Keratinocyte (primary cell): Measurements from ENCODE around the gene TFDP2. TPM values are rescaled to one million over a fixed set of nuclear protein-coding genes. Genes with fewer than 3 reads are reported as not detected.

ENCODE experiments used
- DNase-seq: peaks from one replicate; pipeline ENCODE4 v3.0.0-alpha.2; 2011; ENCODE audit warnings: low read depth, missing footprints, low spot score
- FAIRE-seq: peaks from 2 replicates; lab custom pipeline; 2011; peaks lifted over from hg19 to GRCh38; lab: Jason Lieb, UNC
- H2AFZ ChIP-seq: 2 replicates; pipeline ENCODE4 v1.6.0; 2012; ENCODE audit warnings: low read length, control low read depth, inconsistent platforms; ENCODE audit not compliant: control insufficient read depth
- H3K27ac ChIP-seq: 2 replicates; pipeline ENCODE4 v1.5.1; 2011; ENCODE audit warnings: low read length; ENCODE audit not compliant: control insufficient read depth, insufficient read depth
- H3K27me3 ChIP-seq: 3 replicates; pipeline ENCODE4 v1.6.0; 2011; ENCODE audit warnings: low read length; ENCODE audit not compliant: control insufficient read depth, insufficient read depth; ENCODE audit errors: extremely low read depth
- H3K36me3 ChIP-seq, 2 experiments: 2 replicates in 1 of 2; 3 replicates in 1 of 2; pipeline ENCODE4 v1.5.1; 2011; ENCODE audit warnings: low read length in 2 of 2, mild to moderate bottlenecking in 1 of 2; ENCODE audit not compliant: control insufficient read depth in 2 of 2, insufficient read depth in 2 of 2; ENCODE audit errors: extremely low read depth in 1 of 2
- H3K4me1 ChIP-seq: 3 replicates; pipeline ENCODE4 v1.5.1; 2011; ENCODE audit warnings: low read length; ENCODE audit not compliant: control insufficient read depth, insufficient read depth; ENCODE audit errors: extremely low read depth
- H3K4me2 ChIP-seq: 3 replicates; pipeline ENCODE4 v1.6.0; 2011; ENCODE audit warnings: low read depth, low read length; ENCODE audit not compliant: control insufficient read depth, insufficient read depth; ENCODE audit errors: extremely low read depth
- H3K4me3 ChIP-seq, 3 experiments: fragments of 200-600 bp in 1 of 3; sonication (generic) in 1 of 3; 2 replicates in 2 of 3; 3 replicates in 1 of 3; pipeline ENCODE4 v1.5.1; 2011 to 2016; ENCODE audit warnings: low read length in 3 of 3, mild to moderate bottlenecking in 3 of 3, control low read depth in 2 of 3, inconsistent platforms in 1 of 3, low read depth in 1 of 3, mixed read lengths in 1 of 3, mixed run types in 1 of 3, moderate library complexity in 1 of 3; ENCODE audit not compliant: control insufficient read depth in 2 of 3, insufficient read depth in 2 of 3; ENCODE audit errors: extremely low read depth in 1 of 3
- H3K79me2 ChIP-seq: 2 replicates; pipeline ENCODE4 v1.6.0; 2012; ENCODE audit warnings: low read length; ENCODE audit not compliant: control insufficient read depth, insufficient read depth
- H3K9ac ChIP-seq: 3 replicates; pipeline ENCODE4 v1.6.0; 2011; ENCODE audit warnings: low read length; ENCODE audit not compliant: control insufficient read depth, insufficient read depth; ENCODE audit errors: extremely low read depth
- H3K9me1 ChIP-seq: 3 replicates; pipeline ENCODE4 v1.6.0; 2011; ENCODE audit warnings: low read length; ENCODE audit not compliant: control insufficient read depth, insufficient read depth; ENCODE audit errors: extremely low read depth
- H3K9me3 ChIP-seq: 2 replicates; pipeline ENCODE4 v1.5.1; 2012; ENCODE audit warnings: low read depth, low read length; ENCODE audit not compliant: control insufficient read depth
- H4K20me1 ChIP-seq: 3 replicates; pipeline ENCODE4 v1.6.0; 2011; ENCODE audit warnings: low read length; ENCODE audit not compliant: control insufficient read depth, insufficient read depth; ENCODE audit errors: extremely low read depth
- EZH2 ChIP-seq: IDR thresholded peaks from one replicate; pipeline ENCODE4 v1.6.1; 2012; ENCODE audit warnings: inconsistent platforms, mild to moderate bottlenecking, low read length, moderate library complexity
- dilution Hi-C: fragments of 300-500 bp; cut with MboI; formaldehyde crosslinking; loops from one replicate; pipeline ENCODE4 v1.7.0; 2020; ENCODE audit warnings: low sequenced_read_pairs; ENCODE audit not compliant: extremely low pct_ligation_motif_present
- polyA plus RNA-seq, 5 experiments: library from polyadenylated mRNA; depleted of rRNA in 3 of 5; stranded (reverse) in 3 of 5; stranded (forward) in 1 of 5; unstranded in 1 of 5; fragments of >200 nt; gene quantifications; 1 replicate in 1 of 5; 2 replicates in 3 of 5; 3 replicates in 1 of 5; pipeline versions ENCODE4 v1.2.1 to v1.2.3, GENCODE V29; 2011 to 2012; ENCODE audit warnings: missing spikeins in 2 of 5, low read depth in 1 of 5, low replicate concordance in 1 of 5
- TF ChIP-seq, protein P1 (sequence below), 3 experiments: IDR thresholded peaks in 1 of 3; conservative IDR thresholded peaks in 1 of 3; optimal IDR thresholded peaks in 1 of 3; 2 replicates in 2 of 3; 3 replicates in 1 of 3; pipeline versions ENCODE3 to v1.5.1; 2011; ENCODE audit warnings: low read length in 3 of 3, mild to moderate bottlenecking in 3 of 3, moderate library complexity in 2 of 3, control low read depth in 1 of 3, inconsistent platforms in 1 of 3; ENCODE audit not compliant: insufficient read depth in 2 of 3; ENCODE audit errors: extremely low read depth in 1 of 3

TFDP2 gene
- polyA plus RNA-seq, 1 donor (not counting 4 experiments of a cell fraction or from before 2014, with no cell fraction given): 40.6 TPM

DNA sequence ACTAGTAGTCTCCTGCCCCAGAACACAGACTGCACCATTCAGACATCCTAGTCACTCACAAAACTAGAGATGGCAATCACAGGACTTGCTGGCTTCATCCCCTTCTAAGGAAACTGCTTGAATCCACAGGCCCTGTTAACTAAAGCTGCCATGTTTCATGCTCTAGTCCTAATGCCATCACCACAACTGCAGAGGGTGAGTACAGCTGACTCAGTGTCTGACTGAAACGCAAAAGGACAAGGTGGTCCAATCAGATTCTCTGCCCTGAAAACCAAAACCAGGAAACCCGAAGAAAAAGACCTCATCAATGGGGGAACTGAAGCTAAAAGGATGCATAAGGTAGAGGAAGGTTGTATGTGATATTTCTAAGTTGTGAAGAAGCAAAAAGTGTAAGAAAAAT lies 25.2 kb upstream of the TFDP2 start:
- peaks cover 0 to 4% of the 10 kb centered on the region in 2 experiments for H3K36me3 ChIP-seq
- dilution Hi-C loops: no loop called here
- H3K4me2 ChIP-seq: no peak overlapping the region
- TF ChIP-seq, protein P1, sequence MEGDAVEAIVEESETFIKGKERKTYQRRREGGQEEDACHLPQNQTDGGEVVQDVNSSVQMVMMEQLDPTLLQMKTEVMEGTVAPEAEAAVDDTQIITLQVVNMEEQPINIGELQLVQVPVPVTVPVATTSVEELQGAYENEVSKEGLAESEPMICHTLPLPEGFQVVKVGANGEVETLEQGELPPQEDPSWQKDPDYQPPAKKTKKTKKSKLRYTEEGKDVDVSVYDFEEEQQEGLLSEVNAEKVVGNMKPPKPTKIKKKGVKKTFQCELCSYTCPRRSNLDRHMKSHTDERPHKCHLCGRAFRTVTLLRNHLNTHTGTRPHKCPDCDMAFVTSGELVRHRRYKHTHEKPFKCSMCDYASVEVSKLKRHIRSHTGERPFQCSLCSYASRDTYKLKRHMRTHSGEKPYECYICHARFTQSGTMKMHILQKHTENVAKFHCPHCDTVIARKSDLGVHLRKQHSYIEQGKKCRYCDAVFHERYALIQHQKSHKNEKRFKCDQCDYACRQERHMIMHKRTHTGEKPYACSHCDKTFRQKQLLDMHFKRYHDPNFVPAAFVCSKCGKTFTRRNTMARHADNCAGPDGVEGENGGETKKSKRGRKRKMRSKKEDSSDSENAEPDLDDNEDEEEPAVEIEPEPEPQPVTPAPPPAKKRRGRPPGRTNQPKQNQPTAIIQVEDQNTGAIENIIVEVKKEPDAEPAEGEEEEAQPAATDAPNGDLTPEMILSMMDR (optimal IDR thresholded peaks at IDR 0.05 in 1 of 3, IDR thresholded peaks at IDR 0.05 in 1 of 3, conservative IDR thresholded peaks at IDR 0.05 in 1 of 3; ENCODE audit: extremely low read depth in 1 of 3, insufficient read depth in 2 of 3, low read length in 3 of 3): no peak
- DNase-seq: no peak
- H3K27ac ChIP-seq: no peak overlapping the region
- H2AFZ ChIP-seq: no peak overlapping the region
- no peaks in the 10 kb centered on the region for H3K79me2 ChIP-seq
- H3K4me3 ChIP-seq: no peak overlapping the region
- no peak overlapping the region for H3K9ac ChIP-seq
- H4K20me1 ChIP-seq: no peaks in the 10 kb centered on the region
- FAIRE-seq: no peak
- no peaks in the 10 kb centered on the region for H3K9me3 ChIP-seq
- no peaks in the 10 kb centered on the region for H3K4me1 ChIP-seq
- H3K27me3 ChIP-seq: no peaks in the 10 kb centered on the region
- no peaks in the 10 kb centered on the region for H3K9me1 ChIP-seq

DNA sequence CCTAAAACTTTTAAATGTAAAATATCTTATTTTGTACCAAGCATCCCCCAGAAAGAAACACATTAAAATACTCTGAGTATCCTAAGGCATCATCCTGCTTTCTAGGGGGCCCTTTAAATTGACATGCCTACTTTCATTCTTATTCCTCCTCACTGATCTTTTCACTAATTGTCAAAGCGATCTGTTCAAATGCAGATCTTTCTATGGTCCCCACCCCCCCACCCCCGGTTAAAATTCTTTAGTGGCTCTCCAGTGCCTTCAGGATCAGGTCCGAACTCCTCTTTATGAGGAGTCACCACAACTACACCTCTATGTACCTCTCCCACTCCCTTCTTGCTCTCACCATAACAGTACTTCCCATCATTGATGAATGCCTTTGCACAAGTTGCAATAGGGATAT lies 19.2 kb upstream of the TFDP2 start:
- H3K9me1 ChIP-seq: no peaks in the 10 kb centered on the region
- no peak overlapping the region for H2AFZ ChIP-seq
- no peaks in the 10 kb centered on the region for H4K20me1 ChIP-seq
- no peak overlapping the region for H3K27ac ChIP-seq
- FAIRE-seq: no peak
- H3K4me2 ChIP-seq: no peak overlapping the region
- H3K9ac ChIP-seq: no peak overlapping the region
- TF ChIP-seq, protein P1 (optimal IDR thresholded peaks at IDR 0.05 in 1 of 3, IDR thresholded peaks at IDR 0.05 in 1 of 3, conservative IDR thresholded peaks at IDR 0.05 in 1 of 3; ENCODE audit: extremely low read depth in 1 of 3, insufficient read depth in 2 of 3, low read length in 3 of 3): no peak
- no peak for TF ChIP-seq EZH2
- H3K4me3 ChIP-seq: no peak overlapping the region
- H3K4me1 ChIP-seq: no peaks in the 10 kb centered on the region
- H3K27me3 ChIP-seq: no peaks in the 10 kb centered on the region
- no peaks in the 10 kb centered on the region for H3K79me2 ChIP-seq
- no peak for DNase-seq
- peaks cover 1 to 4% of the 10 kb centered on the region in 2 experiments for H3K36me3 ChIP-seq
- dilution Hi-C loops: no loop called here
- H3K9me3 ChIP-seq: no peaks in the 10 kb centered on the region
